Smooth muscle cell (in vitro differentiated cells): ENCODE results near the gene FLRT3. TPM values are rescaled to one million over a fixed set of nuclear protein-coding genes. Genes with fewer than 3 reads are reported as not detected.

Experiments used
- DNase-seq: peaks from one replicate; lab custom pipeline; 2025; ENCODE audit not compliant: unreplicated experiment; lab: John Stamatoyannopoulos, UW
- H2AFZ ChIP-seq: fragments of 200-600 bp; sonication (generic); 2 replicates; pipeline ENCODE4 v1.6.0; 2016; ENCODE audit warnings: antibody characterized with exemption, low read depth, mild to moderate bottlenecking
- H3F3A ChIP-seq: fragments of 200-600 bp; sonication (generic); 2 replicates; pipeline ENCODE4 v1.6.0; 2017; ENCODE audit warnings: antibody characterized with exemption, low read depth
- H3K27ac ChIP-seq: fragments of 200-600 bp; sonication (generic); 2 replicates; pipeline ENCODE4 v1.5.1; 2016; ENCODE audit warnings: low read depth, mild to moderate bottlenecking
- H3K27me3 ChIP-seq: fragments of 200-600 bp; sonication (generic); 2 replicates; pipeline ENCODE4 v1.6.1; 2016; ENCODE audit warnings: low read depth, mild to moderate bottlenecking
- H3K36me3 ChIP-seq: fragments of 200-600 bp; sonication (generic); 2 replicates; pipeline ENCODE4 v1.5.1; 2016; ENCODE audit warnings: low read depth
- H3K4me1 ChIP-seq: fragments of 200-600 bp; sonication (generic); 2 replicates; pipeline ENCODE4 v1.5.1; 2016; ENCODE audit warnings: low read depth
- H3K4me2 ChIP-seq: fragments of 200-600 bp; sonication (generic); 2 replicates; pipeline ENCODE4 v1.6.0; 2016; ENCODE audit warnings: mild to moderate bottlenecking
- H3K4me3 ChIP-seq: fragments of 200-600 bp; sonication (generic); 2 replicates; pipeline ENCODE4 v1.5.1; 2016; ENCODE audit warnings: mild to moderate bottlenecking
- H3K79me2 ChIP-seq: fragments of 200-600 bp; sonication (generic); 2 replicates; pipeline ENCODE4 v1.6.0; 2016; ENCODE audit warnings: low read depth, mild to moderate bottlenecking
- H3K9ac ChIP-seq: fragments of 200-600 bp; sonication (generic); 2 replicates; pipeline ENCODE4 v1.6.0; 2016; ENCODE audit warnings: low read depth
- H3K9me3 ChIP-seq: fragments of 200-600 bp; sonication (generic); replicated peaks from 2 replicates; pipeline ENCODE4 v1.5.1; 2016; ENCODE audit warnings: low read depth
- H4K20me1 ChIP-seq: fragments of 200-600 bp; sonication (generic); 2 replicates; pipeline ENCODE4 v1.6.0; 2016; ENCODE audit warnings: low read depth
- WGBS: methylation state at CpG from one replicate; pipeline ENCODE4 v1.1.7; 2016; ENCODE audit warnings: low lambda C conversion rate; 5-methylcytosine and 5-hydroxymethylcytosine counted together
- polyA plus RNA-seq: library from polyadenylated mRNA; unstranded; fragments of >200 nt; fragmentation: Nextera tagmentation; extraction: Ambion mirVana; gene quantifications from 2 replicates; pipeline ENCODE4 v1.2.1, GENCODE V29; 2016
- total RNA-seq: library from RNA; depleted of rRNA; stranded (reverse); fragments of >200 nt; gene quantifications from 2 replicates; pipeline ENCODE4 v1.2.3, GENCODE V29; 2014
- TF ChIP-seq, protein P1 (sequence below): fragments of 200-600 bp; sonication (generic); IDR thresholded peaks from 2 replicates; pipeline ENCODE4 v1.5.1; 2017; ENCODE audit warnings: borderline replicate concordance, mild to moderate bottlenecking, antibody characterized with exemption; ENCODE audit not compliant: insufficient read depth, poor library complexity, severe bottlenecking

Gene FLRT3
- total and polyA plus RNA-seq, 2 experiments from 2014 or later: 15.5 to 24.3 TPM

DNA sequence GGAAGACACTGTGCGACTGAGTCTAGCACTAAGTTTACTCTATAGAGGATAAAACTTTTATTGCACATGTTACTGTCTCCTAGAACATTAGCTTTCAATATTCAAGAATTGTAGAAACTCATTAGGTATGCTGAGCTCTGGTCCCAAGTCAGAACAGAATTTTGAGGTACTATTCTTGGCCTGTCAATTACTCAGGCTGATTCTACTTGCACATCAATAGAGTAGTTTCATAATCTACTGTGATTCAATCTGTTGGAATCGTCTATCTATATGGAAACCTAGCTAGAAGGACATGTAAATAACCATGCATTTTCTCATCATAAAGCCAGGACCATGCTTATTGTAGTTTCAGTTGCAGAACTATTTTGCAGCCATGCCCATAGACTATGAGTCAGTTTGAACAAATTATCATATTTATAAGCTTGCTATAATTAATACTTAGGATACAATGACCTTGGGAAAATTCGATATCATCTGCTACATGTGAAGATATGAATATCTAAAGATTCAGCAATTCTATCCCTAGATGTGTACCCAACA, 41.6 kb downstream of the FLRT3 start:
- Histone ChIP-seq H3K27me3 (no peaks in the 10 kb centered on the region), H3K79me2 (no peaks in the 10 kb centered on the region), H3F3A (no peaks in the 10 kb centered on the region), H4K20me1 (no peaks in the 10 kb centered on the region), H3K4me2 (no peak overlapping the region), H2AFZ (no peak overlapping the region), H3K4me1 (no peaks in the 10 kb centered on the region), H3K27ac (no peak overlapping the region), H3K4me3 (no peak overlapping the region), H3K9me3 (no peaks in the 10 kb centered on the region), H3K9ac (no peak overlapping the region), H3K36me3 (no peaks in the 10 kb centered on the region)
- 49% methylated on average over 3 of the region's 3 CpGs for WGBS
- TF ChIP-seq, protein P1, sequence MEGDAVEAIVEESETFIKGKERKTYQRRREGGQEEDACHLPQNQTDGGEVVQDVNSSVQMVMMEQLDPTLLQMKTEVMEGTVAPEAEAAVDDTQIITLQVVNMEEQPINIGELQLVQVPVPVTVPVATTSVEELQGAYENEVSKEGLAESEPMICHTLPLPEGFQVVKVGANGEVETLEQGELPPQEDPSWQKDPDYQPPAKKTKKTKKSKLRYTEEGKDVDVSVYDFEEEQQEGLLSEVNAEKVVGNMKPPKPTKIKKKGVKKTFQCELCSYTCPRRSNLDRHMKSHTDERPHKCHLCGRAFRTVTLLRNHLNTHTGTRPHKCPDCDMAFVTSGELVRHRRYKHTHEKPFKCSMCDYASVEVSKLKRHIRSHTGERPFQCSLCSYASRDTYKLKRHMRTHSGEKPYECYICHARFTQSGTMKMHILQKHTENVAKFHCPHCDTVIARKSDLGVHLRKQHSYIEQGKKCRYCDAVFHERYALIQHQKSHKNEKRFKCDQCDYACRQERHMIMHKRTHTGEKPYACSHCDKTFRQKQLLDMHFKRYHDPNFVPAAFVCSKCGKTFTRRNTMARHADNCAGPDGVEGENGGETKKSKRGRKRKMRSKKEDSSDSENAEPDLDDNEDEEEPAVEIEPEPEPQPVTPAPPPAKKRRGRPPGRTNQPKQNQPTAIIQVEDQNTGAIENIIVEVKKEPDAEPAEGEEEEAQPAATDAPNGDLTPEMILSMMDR: no peak
- DNase-seq: no peak

GRCh38 chr20:14295238-14295637, 42.2 kb downstream of the FLRT3 start:
- 50% methylated on average over 2 of the region's 2 CpGs for WGBS

GRCh38 chr20:14291502-14291901, 45.9 kb downstream of the FLRT3 start:
- Histone ChIP-seq H3K9me3 (no peaks in the 10 kb centered on the region), H4K20me1 (no peaks in the 10 kb centered on the region), H3K79me2 (no peaks in the 10 kb centered on the region), H3K27me3 (no peaks in the 10 kb centered on the region), H3F3A (no peaks in the 10 kb centered on the region), H3K4me3 (no peak overlapping the region), H3K4me2 (no peak overlapping the region), H2AFZ (no peak overlapping the region), H3K36me3 (no peaks in the 10 kb centered on the region), H3K4me1 (no peaks in the 10 kb centered on the region), H3K9ac (no peak overlapping the region), H3K27ac (no peak overlapping the region)
- DNase-seq: no peak
- WGBS: 95% methylated on average over 1 of the region's 1 CpG
- TF ChIP-seq, protein P1: no peak

More at GRCh38 chr20:14295238-14295637, 42.2 kb downstream of the FLRT3 start:
- H3F3A ChIP-seq: no peaks in the 10 kb centered on the region
- H3K9ac ChIP-seq: no peak overlapping the region
- TF ChIP-seq, protein P1: no peak
- H3K79me2 ChIP-seq: no peaks in the 10 kb centered on the region
- H3K27me3 ChIP-seq: no peaks in the 10 kb centered on the region
- DNase-seq: no peak
- H3K4me3 ChIP-seq: no peak overlapping the region
- H3K27ac ChIP-seq: no peak overlapping the region
- no peaks in the 10 kb centered on the region for H3K9me3 ChIP-seq
- no peak overlapping the region for H3K4me2 ChIP-seq
- no peaks in the 10 kb centered on the region for H4K20me1 ChIP-seq
- no peaks in the 10 kb centered on the region for H3K36me3 ChIP-seq
- H2AFZ ChIP-seq: no peak overlapping the region
- H3K4me1 ChIP-seq: no peaks in the 10 kb centered on the region
